Measurements from ENCODE around the gene GMDS. TPM values are rescaled to one million over a fixed set of nuclear protein-coding genes. Genes with fewer than 3 reads are reported as not detected.

The GMDS gene
- 7.2 TPM for total RNA-seq
- long read RNA-seq, transcript GMDS-202 (11 exons, 1,752 nt), result major isoform, 14 of 17 reads
- long read RNA-seq, partial matches to known transcripts, result 1 of 17 reads
- long read RNA-seq, other reads (novel, unspliced or antisense), result 2 of 17 reads

- DNase-seq, result peak; percentile 87
- intact Hi-C loops (cut with micrococcal nuclease), result no loop called here
- H3K27me3 ChIP-seq (ENCODE audit: low read depth), result no peaks in the 10 kb centered on the region
- H3K36me3 ChIP-seq, result peaks cover 11% of the 10 kb centered on the region
- H3K9me3 ChIP-seq (replicated peaks), result no peaks in the 10 kb centered on the region
- peak within 1 kb of the TSS; percentile 87 for H3K27ac ChIP-seq (replicated peaks)
- peak within 1 kb of the TSS; percentile 98 for H3K4me3 ChIP-seq
- peak; percentile 30 for TF ChIP-seq CTCF (IDR thresholded peaks at IDR 0.05; ENCODE audit: borderline replicate concordance)
- peaks cover 30% of the 10 kb centered on the region for H3K4me1 ChIP-seq
Observed at GRCh38 chr6:2245103-2245876, at the start of gene GMDS. Gene GMDS, minus strand, starts transcription at chr6:2245605.

- DNase-seq, result no peak
- peaks cover 5% of the 10 kb centered on the region for H3K9me3 ChIP-seq (replicated peaks)
- TF ChIP-seq CTCF (IDR thresholded peaks at IDR 0.05; ENCODE audit: borderline replicate concordance), result no peak
- intact Hi-C loops (cut with micrococcal nuclease), result no loop called here
- H3K4me3 ChIP-seq, result no peak overlapping the region
- no peaks in the 10 kb centered on the region for H3K4me1 ChIP-seq
- H3K27me3 ChIP-seq (ENCODE audit: low read depth), result no peaks in the 10 kb centered on the region
- H3K27ac ChIP-seq (replicated peaks), result no peak overlapping the region
- peaks cover 28% of the 10 kb centered on the region for H3K36me3 ChIP-seq
Observed at GRCh38 chr6:2285510-2285909, 40.1 kb upstream of the GMDS start.

GRCh38 chr6:2275892-2276242 is 30.5 kb upstream of the GMDS start:
- intact Hi-C loops (cut with micrococcal nuclease), result no loop called here
- H3K27ac ChIP-seq (replicated peaks), result no peak overlapping the region

GRCh38 chr6:2274981-2275891 is 29.8 kb upstream of the GMDS start:
- H3K9me3 ChIP-seq (replicated peaks), result peaks cover 16% of the 10 kb centered on the region
- H3K27ac ChIP-seq (replicated peaks), result no peak overlapping the region
- peaks cover 34% of the 10 kb centered on the region for H3K36me3 ChIP-seq
- H3K4me3 ChIP-seq, result no peak overlapping the region
- no peaks in the 10 kb centered on the region for H3K27me3 ChIP-seq (ENCODE audit: low read depth)
- TF ChIP-seq CTCF (IDR thresholded peaks at IDR 0.05; ENCODE audit: borderline replicate concordance), result no peak
- DNase-seq, result no peak
- no peaks in the 10 kb centered on the region for H3K4me1 ChIP-seq
- intact Hi-C loops (cut with micrococcal nuclease), result no loop called here

More at GRCh38 chr6:2275892-2276242, 30.5 kb upstream of the GMDS start:
- TF ChIP-seq CTCF (IDR thresholded peaks at IDR 0.05; ENCODE audit: borderline replicate concordance), result no peak
- no peak overlapping the region for H3K4me3 ChIP-seq
- peaks cover 22% of the 10 kb centered on the region for H3K9me3 ChIP-seq (replicated peaks)
- DNase-seq, result no peak
- H3K36me3 ChIP-seq, result peaks cover 39% of the 10 kb centered on the region
- no peaks in the 10 kb centered on the region for H3K4me1 ChIP-seq
- no peaks in the 10 kb centered on the region for H3K27me3 ChIP-seq (ENCODE audit: low read depth)

- H3K9me3 ChIP-seq (replicated peaks), result no peaks in the 10 kb centered on the region
- H3K36me3 ChIP-seq, result peaks cover 39% of the 10 kb centered on the region
- no peak for TF ChIP-seq CTCF (IDR thresholded peaks at IDR 0.05; ENCODE audit: borderline replicate concordance)
- H3K27me3 ChIP-seq (ENCODE audit: low read depth), result no peaks in the 10 kb centered on the region
- H3K4me1 ChIP-seq, result no peaks in the 10 kb centered on the region
- no peak overlapping the region for H3K27ac ChIP-seq (replicated peaks)
- no peak for DNase-seq
- intact Hi-C loops (cut with micrococcal nuclease), result no loop called here
- H3K4me3 ChIP-seq, result no peak overlapping the region
Observed at GRCh38 chr6:2272696-2273095, 27.3 kb upstream of the GMDS start.

Data from left ventricle myocardium inferior (tissue), 1 donor.